ENCODE measurements around the gene NR2C2.

NR2C2 gene

GRCh38 chr3:15049584-15049983 is 102.2 kb downstream of the NR2C2 start:
- Histone ChIP-seq H3K4me3 (replicated peaks; ENCODE audit: low read depth, low read length) (no peak overlapping the region), H3K36me3 (ENCODE audit: control insufficient read depth, insufficient read depth, low read length) (peaks cover 32% of the 10 kb centered on the region), H3K27me3 (replicated peaks; ENCODE audit: control insufficient read depth, insufficient read depth, low read length) (no peaks in the 10 kb centered on the region)
- TF ChIP-seq, protein P1, sequence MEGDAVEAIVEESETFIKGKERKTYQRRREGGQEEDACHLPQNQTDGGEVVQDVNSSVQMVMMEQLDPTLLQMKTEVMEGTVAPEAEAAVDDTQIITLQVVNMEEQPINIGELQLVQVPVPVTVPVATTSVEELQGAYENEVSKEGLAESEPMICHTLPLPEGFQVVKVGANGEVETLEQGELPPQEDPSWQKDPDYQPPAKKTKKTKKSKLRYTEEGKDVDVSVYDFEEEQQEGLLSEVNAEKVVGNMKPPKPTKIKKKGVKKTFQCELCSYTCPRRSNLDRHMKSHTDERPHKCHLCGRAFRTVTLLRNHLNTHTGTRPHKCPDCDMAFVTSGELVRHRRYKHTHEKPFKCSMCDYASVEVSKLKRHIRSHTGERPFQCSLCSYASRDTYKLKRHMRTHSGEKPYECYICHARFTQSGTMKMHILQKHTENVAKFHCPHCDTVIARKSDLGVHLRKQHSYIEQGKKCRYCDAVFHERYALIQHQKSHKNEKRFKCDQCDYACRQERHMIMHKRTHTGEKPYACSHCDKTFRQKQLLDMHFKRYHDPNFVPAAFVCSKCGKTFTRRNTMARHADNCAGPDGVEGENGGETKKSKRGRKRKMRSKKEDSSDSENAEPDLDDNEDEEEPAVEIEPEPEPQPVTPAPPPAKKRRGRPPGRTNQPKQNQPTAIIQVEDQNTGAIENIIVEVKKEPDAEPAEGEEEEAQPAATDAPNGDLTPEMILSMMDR (IDR thresholded peaks at IDR 0.05; ENCODE audit: insufficient read depth, low read length, poor library complexity, severe bottlenecking), result no peak
- no peak for DNase-seq (ENCODE audit: extremely low read depth, insufficient read length)

DNA sequence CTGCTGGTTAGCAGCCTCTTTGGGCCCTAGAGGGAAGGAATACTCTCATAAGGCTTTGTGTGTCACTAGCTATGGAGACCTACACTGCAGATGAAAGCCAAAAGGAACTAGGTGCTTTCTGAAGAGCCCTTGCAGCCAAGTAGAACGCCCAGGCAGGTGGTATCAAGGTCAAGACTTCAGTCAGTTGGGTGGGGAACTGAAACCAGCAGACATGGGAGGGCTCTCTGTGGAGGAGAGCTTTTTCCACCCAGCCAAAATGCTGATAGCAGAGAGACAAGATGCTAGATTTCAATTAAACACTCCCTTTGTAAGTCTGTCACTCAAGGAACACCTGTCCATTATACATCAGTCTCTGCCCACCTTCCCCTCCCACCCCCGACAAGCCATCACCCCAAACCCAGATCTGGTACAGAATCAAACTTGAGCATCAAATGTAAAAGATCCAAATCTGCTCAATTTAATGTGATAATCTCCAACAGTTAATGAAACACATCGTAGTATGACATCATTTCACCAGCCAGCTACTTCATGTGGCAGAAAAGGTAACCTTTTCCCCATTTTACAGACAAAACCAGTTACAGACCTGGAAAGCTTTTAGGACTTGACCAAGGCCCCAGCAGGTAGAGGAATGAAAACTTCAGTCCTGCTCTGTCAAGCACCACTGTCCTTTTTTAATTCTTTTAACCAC is 103.2 kb downstream of the NR2C2 start:
- Histone ChIP-seq H3K36me3 (ENCODE audit: control insufficient read depth, insufficient read depth, low read length) (peaks cover 28% of the 10 kb centered on the region), H3K4me3 (replicated peaks; ENCODE audit: low read depth, low read length) (no peak overlapping the region), H3K27me3 (replicated peaks; ENCODE audit: control insufficient read depth, insufficient read depth, low read length) (no peaks in the 10 kb centered on the region)
- DNase-seq (ENCODE audit: extremely low read depth, insufficient read length), result peak; percentile 66
- TF ChIP-seq, protein P1 (IDR thresholded peaks at IDR 0.05; ENCODE audit: insufficient read depth, low read length, poor library complexity, severe bottlenecking), result no peak

DNA sequence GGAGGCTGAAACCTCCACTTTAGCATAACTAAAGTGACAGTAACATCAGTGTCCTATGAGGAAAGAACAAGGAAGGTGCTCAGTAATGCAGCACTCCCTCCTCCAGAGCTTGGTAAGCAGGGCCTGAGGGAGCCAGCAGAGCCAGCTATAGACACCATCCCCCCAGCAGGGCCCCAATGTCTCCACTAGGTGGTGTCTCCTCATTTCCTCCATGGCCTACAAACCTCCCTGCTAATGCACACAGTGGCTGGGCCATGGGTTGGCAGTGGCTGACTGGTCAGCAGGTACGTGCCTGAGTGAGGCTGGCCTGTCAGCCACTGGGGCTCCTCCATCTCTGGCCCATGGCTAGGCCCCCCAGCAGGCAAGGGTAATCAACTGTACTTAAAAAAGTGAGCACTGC is 104.1 kb downstream of the NR2C2 start:
- TF ChIP-seq, protein P1 (IDR thresholded peaks at IDR 0.05; ENCODE audit: insufficient read depth, low read length, poor library complexity, severe bottlenecking), result peak; percentile 92
- Histone ChIP-seq H3K4me3 (replicated peaks; ENCODE audit: low read depth, low read length) (no peak overlapping the region), H3K27me3 (replicated peaks; ENCODE audit: control insufficient read depth, insufficient read depth, low read length) (no peaks in the 10 kb centered on the region), H3K36me3 (ENCODE audit: control insufficient read depth, insufficient read depth, low read length) (peaks cover 26% of the 10 kb centered on the region)
- DNase-seq (ENCODE audit: extremely low read depth, insufficient read length), result peak; percentile 40

- H3K4me3 ChIP-seq (replicated peaks; ENCODE audit: low read depth, low read length), result no peak overlapping the region
- H3K27me3 ChIP-seq (replicated peaks; ENCODE audit: control insufficient read depth, insufficient read depth, low read length), result no peaks in the 10 kb centered on the region
- H3K36me3 ChIP-seq (ENCODE audit: control insufficient read depth, insufficient read depth, low read length), result peaks cover 26% of the 10 kb centered on the region
- TF ChIP-seq, protein P1 (IDR thresholded peaks at IDR 0.05; ENCODE audit: insufficient read depth, low read length, poor library complexity, severe bottlenecking), result no peak
- no peak for DNase-seq (ENCODE audit: extremely low read depth, insufficient read length)
Observed at GRCh38 chr3:15052335-15053242, 105.2 kb downstream of the NR2C2 start.

DNA sequence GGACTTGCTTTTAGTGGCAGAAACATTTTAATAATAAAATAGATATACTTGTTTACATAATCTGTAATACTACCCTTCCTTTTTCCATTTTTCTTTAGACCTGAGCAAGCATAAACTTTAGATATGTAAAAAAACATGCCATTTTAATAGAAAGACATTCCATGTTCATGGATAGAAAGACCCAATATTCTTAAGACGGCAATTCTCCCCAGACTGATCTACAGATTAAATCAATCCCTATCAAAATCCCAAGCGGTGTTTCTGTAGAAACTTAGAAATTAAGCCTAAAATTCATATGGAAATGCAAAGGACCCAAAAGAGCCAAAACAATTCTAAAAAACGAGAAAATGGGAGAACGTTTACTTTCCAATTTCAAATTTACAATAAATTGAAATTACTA is 106.2 kb downstream of the NR2C2 start:
- no peaks in the 10 kb centered on the region for H3K27me3 ChIP-seq (replicated peaks; ENCODE audit: control insufficient read depth, insufficient read depth, low read length)
- no peak overlapping the region for H3K4me3 ChIP-seq (replicated peaks; ENCODE audit: low read depth, low read length)
- no peak for DNase-seq (ENCODE audit: extremely low read depth, insufficient read length)
- TF ChIP-seq, protein P1 (IDR thresholded peaks at IDR 0.05; ENCODE audit: insufficient read depth, low read length, poor library complexity, severe bottlenecking), result no peak
- peaks cover 29% of the 10 kb centered on the region for H3K36me3 ChIP-seq (ENCODE audit: control insufficient read depth, insufficient read depth, low read length)

All from GM06990 (cell line).